Measurements from ENCODE around the gene CD69.

Gene CD69

DNA sequence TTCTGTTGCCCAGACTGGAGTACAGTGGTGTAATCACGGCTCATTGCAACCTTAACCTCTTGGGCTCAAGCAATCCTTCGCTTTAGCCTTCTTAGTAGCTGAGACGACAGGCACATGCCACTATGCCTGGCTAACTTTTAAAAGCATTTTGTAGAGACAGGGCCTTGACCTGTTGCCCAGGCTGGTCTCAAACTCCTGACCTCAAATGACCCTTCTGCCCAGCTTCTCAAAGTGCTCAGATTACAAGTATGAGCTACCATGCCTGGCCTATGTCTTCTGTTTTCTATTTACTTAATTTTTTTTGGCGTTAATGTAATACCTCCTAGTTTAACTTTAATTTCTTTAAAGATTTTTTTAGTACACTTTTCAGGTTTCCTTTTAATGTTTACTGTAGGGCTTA lies 46.0 kb upstream of the CD69 start:
- TF ChIP-seq, protein P1, sequence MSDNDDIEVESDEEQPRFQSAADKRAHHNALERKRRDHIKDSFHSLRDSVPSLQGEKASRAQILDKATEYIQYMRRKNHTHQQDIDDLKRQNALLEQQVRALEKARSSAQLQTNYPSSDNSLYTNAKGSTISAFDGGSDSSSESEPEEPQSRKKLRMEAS (IDR thresholded peaks at IDR 0.05) = no peak
- TF ChIP-seq EP300 (IDR thresholded peaks at IDR 0.05; ENCODE audit: borderline replicate concordance) = no peak

- TF ChIP-seq TCF12 (IDR thresholded peaks at IDR 0.05; ENCODE audit: low read depth) (no peak), ZBTB7A (IDR thresholded peaks at IDR 0.05; ENCODE audit: low read depth) (no peak), NFIC (IDR thresholded peaks at IDR 0.05) (no peak)
- TF ChIP-seq, protein P2, sequence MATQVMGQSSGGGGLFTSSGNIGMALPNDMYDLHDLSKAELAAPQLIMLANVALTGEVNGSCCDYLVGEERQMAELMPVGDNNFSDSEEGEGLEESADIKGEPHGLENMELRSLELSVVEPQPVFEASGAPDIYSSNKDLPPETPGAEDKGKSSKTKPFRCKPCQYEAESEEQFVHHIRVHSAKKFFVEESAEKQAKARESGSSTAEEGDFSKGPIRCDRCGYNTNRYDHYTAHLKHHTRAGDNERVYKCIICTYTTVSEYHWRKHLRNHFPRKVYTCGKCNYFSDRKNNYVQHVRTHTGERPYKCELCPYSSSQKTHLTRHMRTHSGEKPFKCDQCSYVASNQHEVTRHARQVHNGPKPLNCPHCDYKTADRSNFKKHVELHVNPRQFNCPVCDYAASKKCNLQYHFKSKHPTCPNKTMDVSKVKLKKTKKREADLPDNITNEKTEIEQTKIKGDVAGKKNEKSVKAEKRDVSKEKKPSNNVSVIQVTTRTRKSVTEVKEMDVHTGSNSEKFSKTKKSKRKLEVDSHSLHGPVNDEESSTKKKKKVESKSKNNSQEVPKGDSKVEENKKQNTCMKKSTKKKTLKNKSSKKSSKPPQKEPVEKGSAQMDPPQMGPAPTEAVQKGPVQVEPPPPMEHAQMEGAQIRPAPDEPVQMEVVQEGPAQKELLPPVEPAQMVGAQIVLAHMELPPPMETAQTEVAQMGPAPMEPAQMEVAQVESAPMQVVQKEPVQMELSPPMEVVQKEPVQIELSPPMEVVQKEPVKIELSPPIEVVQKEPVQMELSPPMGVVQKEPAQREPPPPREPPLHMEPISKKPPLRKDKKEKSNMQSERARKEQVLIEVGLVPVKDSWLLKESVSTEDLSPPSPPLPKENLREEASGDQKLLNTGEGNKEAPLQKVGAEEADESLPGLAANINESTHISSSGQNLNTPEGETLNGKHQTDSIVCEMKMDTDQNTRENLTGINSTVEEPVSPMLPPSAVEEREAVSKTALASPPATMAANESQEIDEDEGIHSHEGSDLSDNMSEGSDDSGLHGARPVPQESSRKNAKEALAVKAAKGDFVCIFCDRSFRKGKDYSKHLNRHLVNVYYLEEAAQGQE (IDR thresholded peaks at IDR 0.05; ENCODE audit: low read depth) = no peak
- TF ChIP-seq, protein P1 (IDR thresholded peaks at IDR 0.05) = no peak
Observed at GRCh38 chr12:9805883-9806282, 45.2 kb upstream of the CD69 start.

DNA sequence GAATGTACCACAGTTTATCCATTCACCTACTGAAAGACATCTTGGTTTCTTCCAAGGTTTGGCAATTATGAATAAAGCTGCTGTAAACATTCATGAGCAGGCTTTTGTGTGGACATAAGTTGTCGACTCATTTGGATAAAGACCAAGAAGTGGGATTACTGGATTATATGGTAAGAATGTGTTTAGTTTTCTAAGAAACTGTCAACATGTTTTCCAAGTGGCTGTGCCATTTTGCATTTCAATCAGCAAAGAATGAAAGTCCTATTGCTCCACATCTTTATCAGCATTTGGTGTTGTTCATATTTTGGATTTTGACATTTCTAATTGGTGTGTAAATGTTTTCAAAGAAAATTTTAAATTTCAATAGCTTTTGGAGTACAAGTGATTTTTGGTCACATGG lies 39.3 kb upstream of the CD69 start:
- TF ChIP-seq, protein P2 (IDR thresholded peaks at IDR 0.05; ENCODE audit: low read depth) = no peak
- TF ChIP-seq TAF1 (IDR thresholded peaks at IDR 0.05; ENCODE audit: low read depth) (no peak), YY1 (IDR thresholded peaks at IDR 0.05; ENCODE audit: low read depth) (no peak), FOXM1 (IDR thresholded peaks at IDR 0.05; ENCODE audit: borderline replicate concordance, low read depth) (no peak), EP300 (IDR thresholded peaks at IDR 0.05; ENCODE audit: borderline replicate concordance) (no peak), TCF12 (IDR thresholded peaks at IDR 0.05; ENCODE audit: low read depth) (no peak), CREB1 (IDR thresholded peaks at IDR 0.05; ENCODE audit: low read depth) (no peak), CEBPB (IDR thresholded peaks at IDR 0.05) (no peak), TEAD4 (IDR thresholded peaks at IDR 0.05) (no peak), NFIC (IDR thresholded peaks at IDR 0.05) (no peak), EGR1 (IDR thresholded peaks at IDR 0.05) (no peak), ZBTB7A (IDR thresholded peaks at IDR 0.05; ENCODE audit: low read depth) (no peak), RAD21 (IDR thresholded peaks at IDR 0.05; ENCODE audit: low read depth) (no peak)
- TF ChIP-seq, protein P3, sequence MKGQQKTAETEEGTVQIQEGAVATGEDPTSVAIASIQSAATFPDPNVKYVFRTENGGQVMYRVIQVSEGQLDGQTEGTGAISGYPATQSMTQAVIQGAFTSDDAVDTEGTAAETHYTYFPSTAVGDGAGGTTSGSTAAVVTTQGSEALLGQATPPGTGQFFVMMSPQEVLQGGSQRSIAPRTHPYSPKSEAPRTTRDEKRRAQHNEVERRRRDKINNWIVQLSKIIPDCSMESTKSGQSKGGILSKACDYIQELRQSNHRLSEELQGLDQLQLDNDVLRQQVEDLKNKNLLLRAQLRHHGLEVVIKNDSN (IDR thresholded peaks at IDR 0.05) = no peak
- TF ChIP-seq, protein P1 (IDR thresholded peaks at IDR 0.05) = no peak

- no peak for TF ChIP-seq FOXM1 (IDR thresholded peaks at IDR 0.05; ENCODE audit: borderline replicate concordance, low read depth)
- TF ChIP-seq NFIC (IDR thresholded peaks at IDR 0.05) = peak; percentile 24; the same call in 1 of the 2 replicates
- TF ChIP-seq EGR1 (IDR thresholded peaks at IDR 0.05) = no peak
- TF ChIP-seq TCF12 (IDR thresholded peaks at IDR 0.05; ENCODE audit: low read depth) = 0 out of 2 replicates have a peak, but pooled peaks have one; percentile 35
- TF ChIP-seq RAD21 (IDR thresholded peaks at IDR 0.05; ENCODE audit: low read depth) = peak; percentile 98
- TF ChIP-seq YY1 (IDR thresholded peaks at IDR 0.05; ENCODE audit: low read depth) = no peak
- no peak; the same call in 1 of the 2 replicates for TF ChIP-seq TAF1 (IDR thresholded peaks at IDR 0.05; ENCODE audit: low read depth)
- TF ChIP-seq ZBTB7A (IDR thresholded peaks at IDR 0.05; ENCODE audit: low read depth) = no peak
- peak; percentile 34; the same call in 1 of the 2 replicates for TF ChIP-seq CEBPB (IDR thresholded peaks at IDR 0.05)
- TF ChIP-seq, protein P3 (IDR thresholded peaks at IDR 0.05) = no peak
- peak; percentile 96 for TF ChIP-seq TEAD4 (IDR thresholded peaks at IDR 0.05)
- TF ChIP-seq, protein P1 (IDR thresholded peaks at IDR 0.05) = peak; percentile 44; the same call in 1 of the 2 replicates
- TF ChIP-seq EP300 (IDR thresholded peaks at IDR 0.05; ENCODE audit: borderline replicate concordance) = no peak; the same call in 1 of the 2 replicates
- TF ChIP-seq CREB1 (IDR thresholded peaks at IDR 0.05; ENCODE audit: low read depth) = no peak
- TF ChIP-seq, protein P2 (IDR thresholded peaks at IDR 0.05; ENCODE audit: low read depth) = no peak
Observed at GRCh38 chr12:9797722-9798619, 37.3 kb upstream of the CD69 start.

All from Ishikawa (cell line).